Measurements from ENCODE around the gene MX2. TPM values are rescaled to one million over a fixed set of nuclear protein-coding genes. Genes with fewer than 3 reads are reported as not detected.
A peak's percentile ranks its signal among the peaks of the same experiment; 100 is the strongest.

Gene MX2
- total and polyA plus RNA-seq, 2 donors (not counting 1 experiment from before 2014, with no cell fraction given) = 51.2 to 64.3 TPM

DNA sequence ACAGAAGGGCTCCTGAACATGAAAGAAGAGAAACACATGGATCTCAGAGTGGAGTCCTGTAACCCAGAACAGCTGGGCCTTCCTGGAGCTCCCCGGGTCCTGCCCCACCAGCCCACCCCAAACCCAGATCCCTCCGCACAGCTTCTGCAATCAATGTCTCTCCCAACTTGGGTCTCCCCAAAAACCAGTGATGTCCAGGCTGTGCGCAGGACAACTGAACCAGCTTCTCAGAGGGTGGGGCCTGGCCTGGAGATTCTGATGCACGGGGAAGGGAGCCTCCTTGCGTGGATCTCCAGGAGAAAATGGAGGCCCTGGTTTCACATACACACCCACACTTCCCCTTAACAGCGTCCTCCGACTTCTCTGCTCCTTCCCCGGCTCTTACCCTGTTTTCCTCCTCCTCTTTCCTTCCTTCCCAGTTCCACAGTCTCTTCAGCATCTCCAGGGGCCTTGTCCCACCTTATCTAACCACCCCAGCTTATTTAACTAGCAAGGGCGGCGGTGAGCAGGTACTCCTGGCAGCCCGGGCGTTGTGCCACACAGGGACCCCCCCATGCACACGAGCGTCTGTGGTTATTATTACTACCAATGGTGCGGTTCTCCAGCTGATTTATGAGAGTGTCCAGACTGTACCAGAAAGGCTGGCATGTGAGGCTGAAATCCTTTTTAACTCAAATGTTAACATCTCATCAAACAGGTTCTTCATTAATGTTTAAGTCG, 11.2 kb upstream of the MX2 start:
- Histone ChIP-seq H3K4me2 (replicated peaks; ENCODE audit: low read depth, low read length, poor library complexity, severe bottlenecking) (no peak overlapping the region), H3K36me3 (replicated peaks in 1 of 2; ENCODE audit: control extremely low read depth in 1 of 2, control insufficient read depth in 1 of 2, extremely low read depth in 1 of 2, insufficient read depth in 2 of 2, low read length in 1 of 2) (no peaks in the 10 kb centered on the region), H3K27ac (ENCODE audit: low read length in 2 of 2) (no peak overlapping the region), H3K4me3 (ENCODE audit: control extremely low read depth in 1 of 5, extremely low read depth in 1 of 5, insufficient read depth in 1 of 5, low read depth in 2 of 5, low read length in 4 of 5) (no peak overlapping the region), H3K9me3 (ENCODE audit: control extremely low read depth in 1 of 3, control insufficient read depth in 2 of 3, insufficient read depth in 1 of 3, low read length in 2 of 3) (no peaks in the 10 kb centered on the region), H3K27me3 (replicated peaks in 1 of 4; ENCODE audit: control extremely low read depth in 1 of 4, control insufficient read depth in 3 of 4, insufficient read depth in 4 of 4, low read length in 3 of 4) (no peaks in the 10 kb centered on the region), H3K4me1 (ENCODE audit: control insufficient read depth in 2 of 2, insufficient read depth in 2 of 2, low read length in 2 of 2) (no peaks in the 10 kb centered on the region), H3K79me2 (ENCODE audit: control insufficient read depth, insufficient read depth, low read length) (no peaks in the 10 kb centered on the region), H2AFZ (ENCODE audit: insufficient read depth, low read depth, low read length, poor library complexity, severe bottlenecking) (no peak overlapping the region), H3K9ac (ENCODE audit: low read length) (no peak overlapping the region), H4K20me1 (ENCODE audit: control insufficient read depth, insufficient read depth, low read length, poor library complexity, severe bottlenecking) (no peaks in the 10 kb centered on the region)
- Mint-ChIP-seq H3K4me3 (no peak overlapping the region), H3K9me3 (ENCODE audit: insufficient read depth) (no peaks in the 10 kb centered on the region), H3K27me3 (peaks cover 8% of the 10 kb centered on the region), H3K4me1 (peaks cover 2% of the 10 kb centered on the region), H3K27ac (no peak overlapping the region)
- intact Hi-C loops (cut with micrococcal nuclease) = no loop called here
- ChIA-PET CTCF (no interaction called here), POLR2A (no interaction called here)
- ATAC-seq (ENCODE audit: low read depth) = no peak
- no peak for TF ChIP-seq EZH2 (IDR thresholded peaks at IDR 0.05; ENCODE audit: borderline replicate concordance, insufficient read depth, low read depth, low read length, poor library complexity, severe bottlenecking)
- TF ChIP-seq, protein P1, sequence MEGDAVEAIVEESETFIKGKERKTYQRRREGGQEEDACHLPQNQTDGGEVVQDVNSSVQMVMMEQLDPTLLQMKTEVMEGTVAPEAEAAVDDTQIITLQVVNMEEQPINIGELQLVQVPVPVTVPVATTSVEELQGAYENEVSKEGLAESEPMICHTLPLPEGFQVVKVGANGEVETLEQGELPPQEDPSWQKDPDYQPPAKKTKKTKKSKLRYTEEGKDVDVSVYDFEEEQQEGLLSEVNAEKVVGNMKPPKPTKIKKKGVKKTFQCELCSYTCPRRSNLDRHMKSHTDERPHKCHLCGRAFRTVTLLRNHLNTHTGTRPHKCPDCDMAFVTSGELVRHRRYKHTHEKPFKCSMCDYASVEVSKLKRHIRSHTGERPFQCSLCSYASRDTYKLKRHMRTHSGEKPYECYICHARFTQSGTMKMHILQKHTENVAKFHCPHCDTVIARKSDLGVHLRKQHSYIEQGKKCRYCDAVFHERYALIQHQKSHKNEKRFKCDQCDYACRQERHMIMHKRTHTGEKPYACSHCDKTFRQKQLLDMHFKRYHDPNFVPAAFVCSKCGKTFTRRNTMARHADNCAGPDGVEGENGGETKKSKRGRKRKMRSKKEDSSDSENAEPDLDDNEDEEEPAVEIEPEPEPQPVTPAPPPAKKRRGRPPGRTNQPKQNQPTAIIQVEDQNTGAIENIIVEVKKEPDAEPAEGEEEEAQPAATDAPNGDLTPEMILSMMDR (IDR thresholded peaks at IDR 0.05) = no peak
- no peak for DNase-seq
- WGBS (ENCODE audit: insufficient coverage) = 87% methylated on average over 16 of the region's 16 CpGs

DNA sequence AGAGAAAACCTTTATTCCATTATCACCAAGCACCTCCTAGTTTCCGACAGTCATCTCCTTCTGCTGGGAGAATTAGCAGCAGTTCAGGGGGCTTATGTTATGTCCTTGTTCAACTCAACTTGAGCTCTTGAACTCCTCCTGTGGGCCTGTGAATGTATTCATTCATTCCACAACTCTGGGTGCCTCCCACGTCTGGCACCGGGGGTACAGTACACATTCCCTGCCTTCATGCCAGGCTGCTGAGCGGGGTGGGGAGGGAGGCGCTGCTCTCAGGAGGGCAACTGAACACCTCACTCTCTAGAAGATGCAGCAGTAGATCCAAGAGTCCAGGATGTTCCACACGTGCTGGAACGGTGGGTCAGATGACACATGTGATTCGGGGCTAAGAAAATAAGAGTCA, 4.3 kb upstream of the MX2 start:
- H2AFZ ChIP-seq (ENCODE audit: insufficient read depth, low read depth, low read length, poor library complexity, severe bottlenecking) = no peak overlapping the region
- no CpG with 5 or more reads among the region's 8 CpGs for WGBS (ENCODE audit: insufficient coverage)
- Mint-ChIP-seq H3K4me1 (peaks cover 17% of the 10 kb centered on the region), H3K27ac (peak overlapping the region; percentile 21), H3K27me3 (no peaks in the 10 kb centered on the region), H3K9me3 (ENCODE audit: insufficient read depth) (no peaks in the 10 kb centered on the region), H3K4me3 (no peak overlapping the region)
- H3K4me1 ChIP-seq (ENCODE audit: control insufficient read depth in 2 of 2, insufficient read depth in 2 of 2, low read length in 2 of 2) = peaks cover 4 to 17% of the 10 kb centered on the region in 2 donors
- ATAC-seq (ENCODE audit: low read depth) (no peak), DNase-seq (no peak)
- H3K79me2 ChIP-seq (ENCODE audit: control insufficient read depth, insufficient read depth, low read length) = peaks cover under 1% of the 10 kb centered on the region
- H3K36me3 ChIP-seq (replicated peaks in 1 of 2; ENCODE audit: control extremely low read depth in 1 of 2, control insufficient read depth in 1 of 2, extremely low read depth in 1 of 2, insufficient read depth in 2 of 2, low read length in 1 of 2) = no peaks in the 10 kb centered on the region
- no peaks in the 10 kb centered on the region for H4K20me1 ChIP-seq (ENCODE audit: control insufficient read depth, insufficient read depth, low read length, poor library complexity, severe bottlenecking)
- H3K9me3 ChIP-seq (ENCODE audit: control extremely low read depth in 1 of 3, control insufficient read depth in 2 of 3, insufficient read depth in 1 of 3, low read length in 2 of 3) = no peaks in the 10 kb centered on the region
- CTCF ChIA-PET = interaction anchor here (1.2 to 3.0 kb wide), 2 partner anchors 10 to 75 kb away, joined by 4 to 14 read pairs; no protein-coding TSS in a partner anchor
- H3K4me3 ChIP-seq (ENCODE audit: control extremely low read depth in 1 of 5, extremely low read depth in 1 of 5, insufficient read depth in 1 of 5, low read depth in 2 of 5, low read length in 4 of 5) = no peak overlapping the region
- POLR2A ChIA-PET = interaction anchor here (0.6 kb wide), 1 partner anchor 52 kb away, joined by 4 read pairs; no protein-coding TSS in a partner anchor
- intact Hi-C loops (cut with micrococcal nuclease) = no loop called here
- H3K4me2 ChIP-seq (replicated peaks; ENCODE audit: low read depth, low read length, poor library complexity, severe bottlenecking) = no peak overlapping the region
- H3K27ac ChIP-seq (ENCODE audit: low read length in 2 of 2) = no peak overlapping the region
- H3K27me3 ChIP-seq (replicated peaks in 1 of 4; ENCODE audit: control extremely low read depth in 1 of 4, control insufficient read depth in 3 of 4, insufficient read depth in 4 of 4, low read length in 3 of 4) = no peaks in the 10 kb centered on the region
- no peak for TF ChIP-seq EZH2 (IDR thresholded peaks at IDR 0.05; ENCODE audit: borderline replicate concordance, insufficient read depth, low read depth, low read length, poor library complexity, severe bottlenecking)
- TF ChIP-seq, protein P1 (IDR thresholded peaks at IDR 0.05) = no peak
- no peak overlapping the region for H3K9ac ChIP-seq (ENCODE audit: low read length)

All from B cell (primary cell).